IPS DF 19.7 (cell line): Measurements from ENCODE around the gene VAV2.

Experiments
- DNase-seq: peaks from one replicate; pipeline ENCODE4 v3.0.0-alpha.2; 2013; ENCODE audit warnings: low read depth, low spot score

VAV2 gene, protein sequence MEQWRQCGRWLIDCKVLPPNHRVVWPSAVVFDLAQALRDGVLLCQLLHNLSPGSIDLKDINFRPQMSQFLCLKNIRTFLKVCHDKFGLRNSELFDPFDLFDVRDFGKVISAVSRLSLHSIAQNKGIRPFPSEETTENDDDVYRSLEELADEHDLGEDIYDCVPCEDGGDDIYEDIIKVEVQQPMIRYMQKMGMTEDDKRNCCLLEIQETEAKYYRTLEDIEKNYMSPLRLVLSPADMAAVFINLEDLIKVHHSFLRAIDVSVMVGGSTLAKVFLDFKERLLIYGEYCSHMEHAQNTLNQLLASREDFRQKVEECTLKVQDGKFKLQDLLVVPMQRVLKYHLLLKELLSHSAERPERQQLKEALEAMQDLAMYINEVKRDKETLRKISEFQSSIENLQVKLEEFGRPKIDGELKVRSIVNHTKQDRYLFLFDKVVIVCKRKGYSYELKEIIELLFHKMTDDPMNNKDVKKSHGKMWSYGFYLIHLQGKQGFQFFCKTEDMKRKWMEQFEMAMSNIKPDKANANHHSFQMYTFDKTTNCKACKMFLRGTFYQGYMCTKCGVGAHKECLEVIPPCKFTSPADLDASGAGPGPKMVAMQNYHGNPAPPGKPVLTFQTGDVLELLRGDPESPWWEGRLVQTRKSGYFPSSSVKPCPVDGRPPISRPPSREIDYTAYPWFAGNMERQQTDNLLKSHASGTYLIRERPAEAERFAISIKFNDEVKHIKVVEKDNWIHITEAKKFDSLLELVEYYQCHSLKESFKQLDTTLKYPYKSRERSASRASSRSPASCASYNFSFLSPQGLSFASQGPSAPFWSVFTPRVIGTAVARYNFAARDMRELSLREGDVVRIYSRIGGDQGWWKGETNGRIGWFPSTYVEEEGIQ

GRCh38 chr9:133991964-133992779, at the start of gene VAV2:
Gene VAV2, minus strand, starts transcription at chr9:133992324. Its CDS starts 46 bp downstream, at chr9:133992278.
- no peak for DNase-seq

- DNase-seq: no peak
These were observed 49.5 kb upstream of the VAV2 start for GRCh38 chr9:134041649-134041962.

DNA sequence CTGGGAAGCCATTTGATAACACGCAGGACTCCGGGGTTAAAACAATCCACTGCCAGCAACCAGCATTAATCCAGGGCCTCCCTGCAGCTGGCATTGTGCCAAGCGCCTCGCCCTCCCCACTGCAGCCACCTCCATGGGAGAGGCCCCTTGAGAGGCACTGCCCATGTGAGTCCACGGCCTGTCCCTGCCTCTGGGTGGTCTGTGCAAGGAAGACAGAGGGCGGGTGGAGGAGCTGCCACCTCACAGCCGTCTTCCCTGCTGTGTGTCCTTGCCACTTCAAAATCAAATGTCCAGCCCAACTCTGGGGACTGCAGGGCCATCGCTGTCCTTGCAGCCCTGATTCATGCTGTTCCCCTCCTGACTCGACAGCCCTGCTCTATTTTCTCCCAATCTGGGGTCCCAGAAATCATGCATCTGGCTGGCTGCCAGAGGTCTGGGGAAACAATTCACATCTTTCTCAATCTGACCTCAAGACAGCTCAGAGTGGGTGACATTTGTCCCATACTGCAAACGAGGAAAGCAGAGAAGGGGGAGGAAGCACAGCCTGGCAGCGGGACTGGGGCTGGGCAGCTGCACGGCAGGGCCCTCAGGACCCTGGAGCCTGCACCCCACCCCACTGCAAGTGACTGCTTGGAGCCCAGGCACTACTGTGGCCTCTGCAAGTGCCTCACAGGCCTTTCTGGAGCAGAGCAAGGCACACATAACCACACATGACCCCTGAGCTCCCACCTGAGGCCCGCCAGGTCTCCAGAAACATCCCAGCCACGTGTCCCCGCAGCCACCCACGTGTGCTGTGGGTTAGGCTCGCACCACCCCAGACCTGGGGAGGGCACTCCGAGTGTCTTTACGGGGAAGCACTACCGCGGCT, 48.9 kb upstream of the VAV2 start:
- DNase-seq: no peak

DNA sequence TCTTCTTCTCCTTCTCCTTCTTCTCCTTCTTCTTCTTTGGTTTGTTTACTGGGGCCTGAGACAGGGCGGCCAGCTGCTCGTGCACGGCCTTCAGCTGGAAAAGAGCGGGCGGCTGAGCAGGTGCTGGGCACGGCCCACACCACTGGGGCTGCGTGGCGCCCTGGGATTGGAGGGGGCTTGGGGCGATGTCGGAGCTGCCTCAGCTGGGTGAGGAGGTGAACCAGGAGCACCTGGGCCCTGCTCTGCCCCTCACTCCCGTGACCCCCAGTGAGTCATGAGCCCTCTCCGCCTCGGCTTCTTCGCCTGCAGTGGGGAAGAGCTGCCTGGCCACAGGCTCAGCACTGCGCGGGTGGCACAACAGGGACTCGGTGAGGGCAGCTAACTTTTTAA, 48.0 kb upstream of the VAV2 start:
- DNase-seq: no peak

- DNase-seq: no peak
These were observed 47.5 kb upstream of the VAV2 start for GRCh38 chr9:134039386-134040175.

DNA sequence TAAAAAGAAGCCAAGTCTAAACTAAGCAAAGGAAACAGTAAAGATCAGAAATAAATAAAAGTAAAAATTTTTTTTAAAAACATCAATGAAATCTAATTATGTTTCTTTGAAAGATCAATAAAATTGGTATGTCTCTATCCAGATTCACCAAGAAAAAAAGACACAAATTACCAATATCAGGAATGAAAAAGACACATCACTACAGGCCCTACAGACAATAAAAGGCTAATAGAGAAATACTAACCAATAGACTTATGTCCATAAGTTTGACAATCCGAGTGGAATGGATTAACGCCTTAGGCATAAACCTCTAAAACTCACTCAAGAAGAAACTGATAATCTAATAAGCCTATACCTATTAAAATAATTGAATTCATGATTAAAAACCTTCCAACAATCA, 45.5 kb upstream of the VAV2 start:
- DNase-seq: no peak

- DNase-seq: no peak
These were observed 44.0 kb upstream of the VAV2 start for GRCh38 chr9:134036130-134036529.

- DNase-seq: no peak
These were observed 43.2 kb upstream of the VAV2 start for GRCh38 chr9:134035041-134036039.

DNA sequence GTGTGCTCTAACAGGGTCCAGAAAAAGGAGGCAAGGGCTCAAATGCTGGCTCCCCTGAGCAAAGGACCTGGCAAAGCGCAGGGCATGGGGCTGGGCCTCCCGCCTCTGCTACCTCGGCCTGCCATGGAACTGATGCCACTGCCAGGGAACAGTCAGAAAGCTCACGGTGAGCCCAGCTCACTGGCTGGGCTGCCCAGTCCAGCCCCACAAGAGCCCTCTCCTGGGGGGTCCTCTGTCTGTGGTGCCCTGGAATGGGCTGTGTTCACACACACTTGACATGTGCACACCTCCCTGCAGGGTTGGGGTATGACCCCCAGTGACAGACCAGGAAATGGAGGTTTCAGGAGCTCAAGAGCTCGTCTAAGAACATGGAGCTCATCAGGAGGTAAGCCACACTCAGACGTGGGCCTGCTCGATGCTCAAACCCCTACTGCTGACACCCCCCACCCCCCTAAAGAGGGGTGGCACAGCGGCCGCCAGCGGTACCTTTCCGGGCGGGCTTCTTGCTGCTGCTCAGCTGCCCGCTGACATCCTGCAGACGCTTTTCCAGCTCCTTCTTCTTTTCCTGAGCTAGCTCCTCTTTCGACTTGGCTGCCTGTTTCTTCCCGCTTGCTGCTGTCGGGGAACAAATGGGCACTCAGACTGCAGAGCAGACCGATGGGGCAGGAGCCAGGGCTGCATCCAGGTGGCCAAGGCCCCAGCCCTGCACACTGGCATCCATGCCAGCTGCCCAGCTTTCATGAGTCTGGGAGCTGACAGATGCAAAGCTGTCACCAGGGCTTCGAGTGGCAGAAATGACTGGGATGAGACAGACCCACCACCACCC, 42.3 kb upstream of the VAV2 start:
- DNase-seq: no peak

DNA sequence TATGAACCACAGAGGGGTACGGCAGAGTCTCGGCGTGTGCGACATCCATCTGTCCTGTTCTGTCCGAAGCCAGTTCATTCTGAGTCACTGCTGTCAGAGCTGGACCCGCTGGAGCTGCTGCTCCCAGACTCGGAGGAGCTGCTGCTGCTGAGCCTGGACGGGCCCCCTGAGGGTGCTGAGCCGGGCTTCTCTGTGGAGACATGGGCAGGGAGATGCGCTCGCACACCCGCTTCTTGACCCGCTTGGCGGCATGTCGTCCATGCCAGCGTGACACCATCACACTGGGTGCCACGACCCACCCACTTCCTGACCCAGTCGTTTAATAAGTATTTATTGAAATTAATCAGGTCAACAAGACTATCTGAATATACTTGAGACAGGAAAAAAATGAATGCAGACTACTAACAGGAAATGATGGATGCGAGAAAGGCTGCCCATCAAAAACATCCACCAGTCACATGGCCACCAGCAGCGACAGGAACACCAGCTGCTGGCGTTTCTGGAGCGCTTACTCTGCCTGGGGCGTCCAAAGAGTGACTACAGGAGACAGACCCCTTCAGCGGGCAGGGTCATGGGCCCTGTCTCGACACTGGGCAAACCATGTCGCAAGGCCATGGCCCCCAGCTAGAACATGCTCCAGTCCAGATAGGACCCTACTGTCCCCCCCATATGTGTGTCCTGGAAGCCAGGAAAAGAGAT, 41.5 kb upstream of the VAV2 start:
- DNase-seq: no peak

GRCh38 chr9:134032456-134033222, 40.5 kb upstream of the VAV2 start:
- DNase-seq: no peak

GRCh38 chr9:134031783-134032182, 39.7 kb upstream of the VAV2 start:
- no peak for DNase-seq

GRCh38 chr9:134030821-134031470, 38.8 kb upstream of the VAV2 start:
- DNase-seq: no peak

- DNase-seq: no peak
These were observed 37.4 kb upstream of the VAV2 start for GRCh38 chr9:134029248-134030226.
